NCI-H2081 treated with DMSO at 0.1 percent for 48 hours (cell line): Measurements from ENCODE around the gene ARF1.
"Not testable (repeated sequence)": the region's sequence is repeated elsewhere in the genome, so short reads cannot be mapped to it uniquely, and the experiment has no call there.

Source experiments
- DNase-seq: peaks from one replicate; lab custom pipeline; 2025; lab: John Stamatoyannopoulos, UW

Gene ARF1

DNA sequence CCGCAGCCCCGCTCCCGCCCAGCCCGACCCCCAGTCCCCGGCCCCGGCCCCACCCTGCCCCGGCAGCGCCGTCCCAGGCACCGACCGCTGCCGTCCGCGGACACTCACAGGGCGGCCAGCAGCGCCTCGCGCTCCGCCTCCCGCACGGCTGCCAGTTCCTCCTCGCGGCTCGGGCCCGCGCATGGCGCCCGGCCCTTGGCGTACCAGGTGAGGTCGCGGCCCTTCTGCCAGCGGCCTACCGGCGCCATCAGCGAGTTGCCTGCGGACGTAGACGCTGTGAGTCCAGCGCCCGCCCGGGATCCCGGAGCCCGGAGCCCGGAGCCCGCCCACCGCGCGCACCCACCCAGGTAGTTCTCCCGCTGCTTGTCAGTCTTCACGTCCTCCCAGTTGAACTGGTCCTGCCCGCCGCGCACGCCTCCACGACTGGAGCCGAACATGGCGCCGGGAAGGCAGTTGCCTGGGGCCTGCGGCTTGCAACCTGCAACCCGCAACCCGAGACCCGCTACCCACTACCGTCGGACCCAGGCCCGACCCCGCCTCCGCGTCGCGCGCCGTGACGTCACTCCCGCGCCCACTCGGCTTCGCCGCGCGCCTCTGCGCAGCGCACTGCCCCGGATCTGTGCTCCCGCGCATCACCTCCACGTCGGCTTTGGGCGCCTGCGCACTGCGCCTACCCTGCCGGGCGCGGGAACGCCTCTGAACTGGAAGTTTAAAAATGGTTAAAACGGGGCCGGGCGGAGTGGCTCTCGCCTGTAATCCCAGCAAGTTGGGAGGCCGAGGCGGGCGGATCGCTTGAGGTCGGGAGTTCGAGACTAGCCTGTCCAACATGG, 20.5 kb downstream of the ARF1 start, which contains the start of gene C1orf35:
C1orf35 (minus strand) TSS at position 535 of the 830 bp plus-strand sequence; CDS start at position 437, 98 bp downstream.
- DNase-seq = peak; percentile 79

DNA sequence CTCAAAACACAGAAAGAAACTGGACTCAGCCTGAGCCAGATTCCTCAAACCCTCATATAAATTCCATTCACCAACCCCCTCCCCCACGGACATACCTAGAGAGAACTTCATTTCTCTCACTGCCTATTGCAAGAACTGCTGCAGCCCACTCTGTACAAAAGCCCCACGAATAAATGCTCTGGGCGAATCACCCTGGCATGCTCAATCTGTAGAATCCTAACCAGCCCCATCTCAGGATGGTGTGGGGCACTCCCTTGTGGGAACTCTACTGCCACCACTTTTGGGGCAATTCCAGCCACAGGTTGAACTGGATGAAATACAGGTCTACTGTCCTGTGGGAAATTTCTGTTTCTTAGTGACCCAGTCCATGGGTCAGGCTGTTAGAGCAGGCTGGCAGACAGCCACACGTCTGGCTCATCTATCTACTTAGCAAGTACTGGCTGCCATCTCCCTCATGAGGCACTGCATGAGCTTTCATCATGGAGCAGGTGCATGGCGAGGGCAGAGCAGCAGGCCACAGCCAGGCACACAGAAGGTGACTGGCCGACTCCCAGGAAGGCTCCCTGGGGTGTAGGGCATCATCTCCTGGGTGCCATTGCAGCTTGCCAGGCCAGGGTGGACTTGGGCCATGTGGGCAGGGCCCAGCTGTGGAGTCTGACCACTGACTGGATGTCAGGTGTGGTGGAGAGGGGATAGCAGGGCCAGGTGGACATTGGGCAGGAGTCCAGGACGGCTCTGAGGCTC, 22.2 kb downstream of the ARF1 start:
- no peak for DNase-seq

DNA sequence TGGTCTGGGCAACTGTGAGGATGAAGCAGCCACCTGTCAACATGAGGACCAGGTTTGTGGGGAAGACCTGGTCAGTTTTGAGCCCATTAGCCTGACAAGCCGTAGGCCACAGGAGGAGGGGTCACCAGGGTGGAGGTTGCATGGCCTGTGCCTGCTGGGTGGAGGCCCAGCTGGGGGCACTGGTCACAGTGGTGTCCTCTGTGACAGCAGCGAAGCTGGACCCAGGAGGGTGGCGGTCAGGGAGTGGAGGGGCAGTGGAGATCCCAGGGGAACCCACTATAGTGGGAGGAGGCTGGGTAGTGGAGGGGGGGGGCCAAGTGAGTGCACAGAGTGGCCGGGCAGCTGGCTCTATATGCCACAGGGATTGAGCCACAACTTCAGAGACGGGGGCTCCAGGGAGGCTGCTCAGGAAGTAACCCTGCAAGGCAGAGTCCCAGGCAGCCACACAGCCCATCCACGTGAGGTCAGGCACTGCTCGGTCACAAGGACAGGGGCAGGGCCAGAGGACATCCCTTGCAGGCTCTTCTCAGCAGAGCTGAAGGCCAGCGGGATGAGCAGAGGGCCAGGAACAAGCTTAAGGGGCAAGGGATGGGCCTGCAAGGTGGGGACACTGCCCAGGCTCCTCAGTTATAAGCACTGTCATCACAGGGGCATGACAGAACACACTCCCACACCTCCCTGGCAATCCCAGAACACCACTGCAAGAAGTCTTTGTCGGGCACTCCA, 22.9 kb downstream of the ARF1 start:
- no peak for DNase-seq

DNA sequence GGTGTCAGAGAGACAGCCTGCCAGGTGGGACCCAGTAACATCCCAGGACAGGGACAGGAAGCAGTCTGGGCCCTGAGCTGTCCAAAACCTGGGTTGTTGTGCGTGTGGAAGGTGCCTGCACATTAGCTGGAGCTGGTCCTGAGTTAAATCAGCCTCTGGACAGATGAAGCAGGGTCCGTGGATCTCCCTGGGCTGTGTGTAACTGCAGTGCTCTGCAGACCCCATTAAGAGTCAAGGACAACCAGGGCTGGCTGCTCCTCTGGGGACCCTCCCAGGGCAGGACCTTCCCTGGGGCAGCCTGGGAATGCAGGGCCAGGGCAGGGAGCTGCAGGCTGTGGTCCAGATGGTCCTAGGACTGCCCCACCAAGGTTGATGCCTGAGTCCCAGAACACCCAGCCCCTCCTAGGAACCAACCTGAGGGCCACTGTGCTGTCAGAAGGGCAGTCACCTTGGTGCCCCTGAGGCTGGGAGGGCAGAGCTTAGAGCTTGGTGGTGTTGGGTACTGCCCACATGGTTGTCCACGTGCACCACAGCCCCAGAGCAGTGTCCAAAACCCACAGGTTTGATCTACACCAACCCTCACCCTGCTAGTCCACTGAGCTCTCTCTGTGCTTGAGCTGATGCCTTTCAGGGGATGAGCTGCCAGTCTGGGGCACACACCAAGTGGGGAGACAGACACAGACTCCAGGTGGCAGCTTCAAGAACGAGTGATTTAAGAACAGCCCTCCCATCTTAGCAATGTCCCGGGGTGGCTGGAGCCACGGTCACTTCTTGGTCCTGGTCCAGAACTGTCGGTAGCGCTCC, 23.7 kb downstream of the ARF1 start:
- DNase-seq = no peak

DNA sequence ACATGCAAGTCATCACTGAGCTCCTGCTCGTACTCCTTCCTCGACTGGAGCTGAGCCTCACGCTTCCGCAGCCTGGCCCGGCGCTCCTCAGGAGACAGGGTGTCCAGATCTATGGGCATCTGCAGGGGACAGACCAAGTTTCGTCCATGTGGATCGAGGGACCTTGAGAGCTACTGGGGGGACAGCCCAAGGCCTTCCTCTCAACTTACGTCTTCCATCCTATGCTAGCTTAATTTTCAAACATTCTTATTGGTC, 24.2 kb downstream of the ARF1 start:
- no peak for DNase-seq

DNA sequence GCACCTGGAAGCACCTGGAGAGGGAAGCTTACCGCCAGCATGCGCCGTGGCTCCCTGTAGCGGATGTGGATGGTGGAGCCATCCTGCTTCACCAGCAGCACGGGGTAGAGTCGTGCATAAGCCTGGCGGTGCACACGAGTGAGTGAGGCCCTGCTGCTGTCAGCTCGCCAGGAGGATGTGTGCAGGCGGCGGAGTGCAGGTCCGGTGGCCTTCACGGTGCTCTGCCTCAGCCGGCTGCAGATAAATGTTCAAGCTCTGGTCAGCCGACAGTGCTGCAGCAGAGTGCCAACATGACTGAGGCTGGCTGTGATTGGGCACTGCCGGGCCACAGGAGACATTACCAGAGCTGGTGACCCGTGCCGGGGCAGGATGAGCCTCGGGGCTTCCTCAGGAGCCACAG, 25.1 kb downstream of the ARF1 start:
- no peak for DNase-seq

DNA sequence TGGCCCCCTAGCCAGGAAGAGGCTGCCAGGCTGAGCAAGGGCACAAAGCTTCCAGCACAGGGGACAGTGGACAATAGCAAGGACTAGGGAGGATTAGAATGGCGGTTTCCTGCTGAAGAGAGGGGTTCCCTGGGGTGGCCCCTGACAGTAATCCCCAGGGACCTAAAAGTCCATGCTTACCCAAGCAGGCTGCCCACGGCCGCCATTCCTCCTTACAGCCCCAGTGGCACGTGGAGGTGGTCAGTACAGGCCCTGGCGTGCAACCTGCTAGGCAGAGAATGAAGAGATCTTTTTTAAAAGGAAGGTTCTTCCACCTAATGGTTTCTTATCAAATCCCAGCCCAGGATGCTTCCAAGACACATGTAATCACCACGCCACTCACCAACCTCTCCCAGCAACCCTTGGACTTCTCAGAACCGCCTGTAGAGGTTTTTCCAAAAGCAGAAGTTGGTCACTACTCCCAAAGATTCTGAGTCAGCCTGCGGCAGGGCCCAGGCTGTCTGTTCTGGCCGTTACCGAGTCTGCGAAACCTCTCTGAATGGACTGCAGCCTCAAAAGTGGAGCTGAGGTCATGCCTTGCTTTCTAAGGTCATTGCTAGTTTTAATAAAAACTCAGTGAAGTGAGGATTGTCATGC, 25.7 kb downstream of the ARF1 start:
- no peak for DNase-seq

DNA sequence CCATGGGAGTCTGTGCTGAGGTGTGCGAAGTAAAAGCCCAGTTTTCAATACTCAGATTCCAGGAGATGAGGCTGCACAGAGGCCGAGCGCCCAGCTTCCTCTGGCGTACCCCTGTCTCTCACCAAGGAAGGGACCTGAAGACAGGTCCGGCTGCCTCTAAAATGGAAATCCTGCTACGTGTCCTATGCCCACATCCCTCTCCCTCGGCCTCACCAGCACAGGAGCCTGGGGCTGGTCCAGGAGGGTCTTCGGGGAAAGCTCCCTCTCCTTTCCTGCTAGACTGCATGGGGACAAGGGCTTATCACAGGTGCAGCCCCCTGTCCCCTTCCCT, 26.2 kb downstream of the ARF1 start:
- no peak for DNase-seq

DNA sequence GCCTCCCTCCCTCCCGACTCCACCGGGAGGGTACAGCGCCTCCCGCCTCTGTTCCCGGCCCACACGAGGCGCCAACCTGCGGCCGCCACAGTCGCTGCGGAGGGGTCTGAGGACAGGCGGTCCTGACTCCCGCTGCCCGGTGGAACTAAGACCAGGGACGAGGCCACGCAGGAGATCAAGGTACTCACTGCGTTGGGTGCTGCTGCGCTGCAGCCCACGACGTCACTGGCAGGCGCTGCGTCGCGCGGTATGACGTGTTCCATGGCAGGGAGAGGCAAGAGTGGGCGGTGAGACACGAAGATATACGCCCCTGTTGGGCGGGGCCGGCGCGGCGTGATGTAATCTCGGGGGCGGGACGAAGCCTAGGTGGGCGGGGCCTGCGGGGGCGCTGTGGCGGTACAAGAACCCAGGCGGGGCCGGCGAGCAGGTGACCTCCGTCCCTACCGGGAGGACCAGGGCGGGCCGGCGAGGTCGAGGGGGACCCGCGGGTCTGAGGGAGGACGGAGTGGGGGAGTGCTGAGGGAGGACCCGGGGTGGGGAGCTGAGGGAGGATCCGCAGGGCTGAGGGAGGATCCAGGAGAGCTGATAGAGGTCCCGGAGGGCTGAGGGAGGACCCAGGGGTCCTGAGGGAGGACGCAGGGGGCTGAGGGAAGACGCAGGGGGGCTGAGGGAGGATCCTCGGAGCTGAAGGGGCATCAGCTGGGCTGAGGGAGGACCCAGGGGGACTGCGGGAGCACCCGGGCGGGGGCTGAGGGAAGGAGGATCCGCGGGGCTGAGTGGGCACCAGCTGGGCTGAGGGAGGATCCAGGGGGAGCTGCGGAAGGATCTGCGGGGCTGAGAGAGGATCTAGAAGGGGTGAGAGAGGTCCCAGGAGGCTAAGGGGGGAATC, 26.8 kb downstream of the ARF1 start, which contains the start of gene MRPL55:
MRPL55 (minus strand) TSS at position 227 of the 889 bp plus-strand sequence. CDS start 1,039 bp downstream, outside the sequence.
- DNase-seq = peak; percentile 71

DNA sequence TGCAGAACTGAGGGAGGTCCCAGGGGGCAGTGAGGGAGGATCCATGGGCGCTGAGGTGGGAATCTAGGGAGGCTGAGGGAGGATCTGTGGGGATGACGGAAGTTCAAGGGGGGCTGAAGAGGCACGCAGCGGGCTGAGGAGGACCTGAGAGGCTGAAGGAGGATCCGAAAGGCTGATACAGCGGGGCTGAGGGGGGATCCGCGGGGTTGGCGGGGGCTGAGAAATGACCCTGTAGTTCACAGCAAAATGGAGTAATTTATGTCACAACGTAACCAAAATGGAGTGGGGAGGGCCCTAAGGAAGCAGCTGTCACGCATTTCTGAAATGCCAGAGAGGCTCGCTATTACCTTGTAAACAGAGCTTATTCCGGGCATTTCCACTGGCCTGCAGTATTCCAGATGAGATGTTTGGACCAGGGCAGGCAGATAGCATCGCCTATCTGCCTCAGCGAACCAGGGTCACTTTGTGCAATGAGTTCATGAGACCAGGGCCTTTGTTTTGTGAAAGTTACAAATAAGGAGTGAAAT, 27.5 kb downstream of the ARF1 start:
- DNase-seq = no peak

DNA sequence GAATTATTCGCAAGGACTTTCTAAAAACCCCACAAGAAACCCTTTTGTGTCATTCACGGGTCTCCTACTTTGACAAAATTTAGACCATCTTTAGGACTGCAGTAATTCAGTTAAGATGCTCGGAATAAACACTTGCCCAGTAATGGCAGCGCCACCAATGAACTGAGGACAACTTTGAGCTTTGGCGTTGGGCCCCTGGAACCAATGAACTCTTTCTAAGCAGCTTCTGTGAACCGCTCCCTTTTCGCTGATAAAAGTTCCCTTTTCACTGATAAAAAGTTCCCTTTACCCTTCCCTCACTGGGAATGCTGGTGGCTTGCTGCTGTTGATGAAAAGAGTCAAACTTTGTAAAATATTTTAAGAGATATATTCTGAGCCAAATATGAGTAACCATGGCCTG, 28.0 kb downstream of the ARF1 start:
- no peak for DNase-seq

DNA sequence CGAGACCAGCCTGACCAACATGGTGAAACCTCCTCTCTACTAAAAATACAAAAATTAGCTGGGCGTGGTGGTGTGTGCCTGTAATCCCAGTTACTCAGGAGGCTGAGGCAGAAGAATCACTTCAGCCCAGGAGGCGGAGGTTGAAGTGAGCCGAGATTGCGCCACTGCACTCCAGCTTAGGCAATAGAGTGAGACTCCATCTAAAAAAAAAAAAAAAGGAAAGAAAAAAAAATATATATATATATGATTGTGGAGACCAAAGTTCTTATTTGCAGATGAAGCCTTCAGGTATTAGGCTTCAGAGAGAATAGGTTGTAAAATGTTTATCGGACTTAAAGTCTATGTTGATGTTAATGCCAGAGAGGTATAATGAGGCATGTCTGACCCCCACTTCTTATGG, 28.8 kb downstream of the ARF1 start:
- DNase-seq = not testable (repeated sequence)

DNA sequence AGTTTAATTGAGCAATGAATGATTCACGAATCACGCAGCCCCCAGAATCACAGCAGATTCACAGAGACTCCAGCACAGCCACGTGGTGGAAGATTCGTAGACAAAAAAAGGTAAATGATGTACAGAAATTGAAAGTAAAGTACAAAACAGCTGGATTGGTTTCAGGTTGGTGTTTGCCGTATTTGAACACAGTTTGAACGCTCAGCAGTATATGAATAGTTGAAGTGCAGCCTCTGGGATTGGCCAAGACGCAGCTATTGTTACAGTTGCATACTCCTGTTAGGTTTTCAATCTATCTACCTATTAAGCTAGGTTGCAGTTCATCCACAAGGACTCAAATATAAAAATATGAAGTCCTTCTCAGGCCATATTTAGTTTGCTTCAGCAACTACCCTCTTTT, 29.7 kb downstream of the ARF1 start:
- DNase-seq = no peak

DNA sequence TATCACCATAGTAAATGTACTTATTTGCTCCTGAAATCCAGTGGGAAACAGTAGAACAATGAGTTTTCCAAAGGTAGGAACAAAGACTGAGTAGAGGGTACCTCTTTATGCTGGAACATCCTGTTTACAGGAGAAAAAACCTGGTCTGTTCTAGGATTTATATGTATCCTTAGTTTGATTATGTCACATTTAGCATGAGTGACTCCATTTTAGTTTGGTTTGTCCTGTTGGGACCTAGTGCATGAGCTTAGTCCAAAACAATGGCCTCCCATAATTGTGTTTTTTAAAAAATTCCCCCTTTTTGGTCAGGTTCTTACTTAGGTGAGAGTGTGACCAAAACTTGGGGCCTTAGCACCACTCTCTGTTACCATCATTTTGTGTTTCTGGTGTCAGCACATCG, 30.1 kb downstream of the ARF1 start:
- DNase-seq = no peak

DNA sequence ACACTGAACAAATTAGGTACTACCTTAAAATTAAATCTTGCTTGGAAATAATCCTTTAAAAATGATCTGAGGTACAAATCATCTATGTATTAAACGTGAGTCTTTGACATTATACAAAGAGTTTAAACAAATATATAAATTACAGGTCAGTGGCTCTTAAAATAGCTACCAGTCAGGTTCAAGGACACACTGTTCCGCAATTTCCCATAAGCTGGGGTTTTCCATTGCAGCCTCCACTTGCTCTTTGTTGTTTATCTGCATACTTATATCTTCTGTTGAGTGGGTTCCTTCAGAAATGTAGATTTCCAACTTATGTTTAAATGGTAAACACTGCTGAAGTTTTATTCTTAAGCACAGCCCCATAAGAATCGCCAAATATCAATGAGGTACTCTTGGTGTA, 32.3 kb downstream of the ARF1 start:
- no peak for DNase-seq

DNA sequence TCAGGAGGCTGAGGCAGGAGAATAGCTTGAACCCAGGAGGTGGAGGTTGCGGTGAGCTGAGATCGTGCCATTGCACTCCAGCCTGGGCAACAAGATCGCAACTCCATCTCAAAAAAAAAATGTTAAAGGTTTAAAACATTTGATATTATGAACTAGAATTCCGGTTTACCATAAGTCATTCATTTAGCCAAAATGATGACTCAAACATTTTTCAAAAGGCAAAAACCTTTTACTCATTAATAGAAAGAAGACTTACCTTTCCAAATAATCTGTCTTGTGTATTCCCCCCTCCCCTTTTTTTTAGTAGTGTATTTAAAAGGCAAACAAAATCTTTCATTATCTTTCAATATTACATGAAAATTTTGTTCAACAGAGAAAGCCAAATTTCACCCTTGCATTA, 34.8 kb downstream of the ARF1 start:
- DNase-seq = no peak

DNA sequence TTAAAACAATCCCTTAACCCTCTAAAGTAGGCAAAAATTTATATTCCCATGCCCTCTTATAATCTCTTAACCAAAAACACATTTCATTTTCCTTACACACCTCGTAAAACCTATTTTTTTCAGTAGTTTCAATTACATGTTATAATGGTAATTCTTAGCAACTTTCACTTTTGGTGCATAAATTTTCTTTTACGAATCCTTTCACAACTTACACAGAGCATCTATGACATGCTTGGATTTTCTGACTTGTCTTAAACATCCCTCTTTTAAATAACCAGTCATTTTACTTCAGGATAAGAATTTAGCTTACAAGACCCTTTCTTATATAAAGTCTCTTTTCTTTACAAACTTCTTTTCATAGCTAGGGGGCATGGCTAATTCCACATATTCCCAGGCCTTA, 35.5 kb downstream of the ARF1 start:
- no peak for DNase-seq

DNA sequence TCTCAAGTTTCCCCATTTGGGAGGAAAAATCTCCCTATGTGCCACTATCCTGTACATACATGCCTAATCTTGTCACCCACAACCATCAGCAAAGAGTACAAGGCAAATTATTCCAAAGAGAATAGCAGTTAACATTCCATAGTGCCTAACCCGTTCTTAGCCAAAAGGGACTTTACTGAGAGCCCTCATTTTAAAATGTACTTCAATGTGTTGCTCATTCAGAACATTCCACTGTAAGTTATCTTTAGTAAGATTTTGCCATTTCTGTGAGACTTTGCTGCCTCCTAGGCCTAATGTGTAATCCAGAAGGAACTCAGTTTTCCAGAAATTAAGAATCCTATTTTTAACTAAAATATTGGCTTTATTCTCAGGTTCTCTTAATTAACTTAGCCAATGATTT, 37.8 kb downstream of the ARF1 start:
- DNase-seq = no peak

DNA sequence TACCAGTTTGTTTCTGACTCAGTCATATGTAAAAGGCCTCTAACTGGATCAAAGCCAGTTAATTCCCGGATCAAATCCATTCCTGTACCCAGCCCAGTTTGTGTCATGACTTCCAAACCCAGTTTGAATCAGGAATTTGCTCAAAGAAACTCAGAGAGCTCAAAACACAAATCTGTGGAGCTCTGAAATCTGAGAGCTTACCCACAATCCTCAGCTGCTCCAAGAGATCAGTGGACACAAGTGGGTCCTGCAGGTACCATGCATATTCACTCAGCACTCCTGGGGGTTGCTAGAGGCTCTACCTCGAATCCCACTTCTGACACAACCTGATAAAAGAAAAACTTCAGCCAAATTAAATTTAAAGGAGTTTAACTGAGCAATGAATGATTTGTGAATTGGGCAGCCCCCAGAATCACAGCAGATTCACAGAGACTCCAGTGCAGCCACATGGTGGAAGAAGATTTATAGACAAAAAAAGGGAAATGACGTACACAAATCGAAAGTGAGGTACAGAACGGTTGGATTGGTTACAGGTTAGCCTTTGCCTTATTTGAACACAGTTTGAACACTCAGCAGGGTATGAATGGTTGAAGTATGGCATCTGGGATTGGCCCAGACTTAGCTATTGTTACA, 38.5 kb downstream of the ARF1 start:
- DNase-seq = no peak

DNA sequence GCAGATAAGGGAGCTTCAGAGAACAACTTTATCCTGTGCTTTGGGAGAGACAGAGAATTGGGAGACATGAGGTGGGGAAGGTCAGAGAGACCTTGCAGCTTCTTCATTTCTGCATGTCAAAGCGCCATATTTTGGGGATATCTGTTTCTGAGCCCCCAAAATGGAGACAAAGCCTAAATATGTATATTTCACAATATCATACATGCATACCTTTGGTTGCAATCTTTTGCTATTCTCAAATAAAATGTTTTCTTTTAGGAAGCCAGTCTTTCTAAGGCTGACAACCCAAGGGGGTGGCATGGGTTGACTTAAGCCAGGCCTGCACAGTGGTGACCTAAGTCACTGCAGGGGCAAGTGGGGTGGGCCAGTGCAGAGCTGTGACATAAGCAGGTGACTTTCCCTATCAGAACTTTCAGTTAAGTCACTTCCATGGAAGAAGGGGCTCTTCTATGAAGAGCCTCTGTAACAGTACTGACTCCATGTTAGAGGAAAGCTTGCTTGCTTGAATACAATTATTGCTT, 40.5 kb downstream of the ARF1 start:
- no peak for DNase-seq
